GM04503 (cell line): ENCODE results near the gene NOC2L.
"Not testable (repeated sequence)": the region's sequence is repeated elsewhere in the genome, so short reads cannot be mapped to it uniquely, and the experiment has no call there.

Experiments used
- DNase-seq: peaks from one replicate; pipeline ENCODE4 v3.0.0-alpha.2; 2012; ENCODE audit warnings: low read depth

Gene NOC2L

DNA sequence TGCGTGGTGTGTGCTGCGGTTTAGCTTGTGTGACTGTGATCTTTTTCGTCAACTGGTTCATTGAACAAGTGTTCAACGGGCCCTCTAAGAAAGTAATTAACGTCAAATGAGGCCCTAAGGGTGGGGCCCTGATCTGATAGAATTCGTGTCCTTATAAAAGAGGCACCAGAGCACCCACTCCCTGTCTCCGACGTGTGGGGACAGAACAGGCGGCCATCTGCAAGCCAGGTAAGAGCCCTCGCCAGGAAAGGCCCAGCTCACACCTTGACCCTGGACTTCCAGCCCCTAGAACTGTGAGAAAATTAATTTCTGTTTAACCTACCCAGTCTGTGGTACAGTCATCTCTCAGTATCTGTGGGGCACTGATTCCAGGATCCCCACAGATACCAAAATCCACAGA is 55.8 kb downstream of the NOC2L start:
- no peak for DNase-seq

- DNase-seq = no peak
These were observed 56.3 kb downstream of the NOC2L start for GRCh38 chr1:902802-903201.

DNA sequence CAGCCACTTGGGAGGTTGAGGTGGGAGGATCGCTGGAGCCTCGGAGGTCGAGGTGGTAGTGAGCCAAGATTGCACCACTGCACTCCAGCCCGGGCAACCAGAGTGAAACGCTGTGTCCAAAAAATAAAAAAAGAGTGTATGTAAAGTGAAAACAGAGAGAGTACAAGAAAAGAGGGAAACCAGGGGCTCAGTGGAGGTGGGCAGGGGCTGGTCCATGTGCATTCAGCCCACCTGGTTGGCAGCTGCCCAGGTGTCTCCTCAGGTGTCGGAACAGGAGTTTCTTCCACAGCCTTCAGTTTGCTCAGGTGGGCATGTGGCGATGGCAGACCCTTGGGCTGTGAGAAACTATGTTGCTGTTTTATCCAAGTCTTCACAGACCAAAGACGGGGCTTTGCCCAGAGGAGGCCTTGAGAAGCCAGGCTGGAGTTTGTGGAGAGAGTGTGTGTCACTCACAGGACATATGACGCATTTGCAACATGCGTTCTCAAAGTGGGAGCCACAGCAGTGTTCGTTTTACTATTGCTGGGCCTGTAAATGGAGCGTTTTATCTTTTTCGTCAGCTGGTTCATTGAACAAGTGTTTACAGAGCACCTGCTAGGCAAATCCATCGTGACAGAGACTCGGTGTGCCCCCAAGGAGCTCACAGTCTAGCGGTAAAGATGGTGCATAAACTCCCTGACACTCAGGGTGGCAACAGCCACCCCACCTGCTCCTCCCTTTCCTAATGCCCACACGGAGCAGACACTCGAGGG is 57.8 kb downstream of the NOC2L start:
- no peak for DNase-seq

DNA sequence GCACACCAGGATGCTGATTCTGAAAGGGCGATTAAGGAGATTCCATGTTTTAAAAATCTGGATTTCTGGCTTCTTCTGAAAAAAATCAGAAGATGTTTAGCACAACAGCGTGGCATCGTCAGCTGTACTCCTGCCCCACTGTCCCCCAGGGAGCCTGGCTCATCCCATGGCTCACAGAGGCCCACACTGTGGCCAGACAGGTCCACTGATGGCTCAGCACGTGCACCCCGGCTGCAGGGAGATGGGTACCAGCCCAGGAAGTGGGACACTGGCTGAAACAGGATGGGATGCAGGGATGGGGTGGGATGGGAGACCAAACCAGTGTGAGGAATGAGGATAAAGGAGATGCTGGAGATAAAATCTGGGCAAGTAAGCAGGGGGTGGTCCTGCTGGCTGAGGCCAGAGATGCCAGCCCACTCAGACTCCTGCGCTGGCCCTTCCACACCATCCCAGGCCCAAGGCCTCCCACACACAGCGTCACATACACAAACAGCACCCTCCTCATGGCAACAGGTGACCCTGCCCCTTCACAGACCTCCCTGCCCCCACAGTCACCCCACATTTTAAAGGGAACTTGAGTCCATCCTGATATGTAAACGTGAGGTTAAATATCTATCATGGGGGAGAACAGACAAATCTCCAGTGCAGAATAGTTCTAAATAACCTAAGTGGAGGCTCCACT is 59.3 kb downstream of the NOC2L start:
- DNase-seq = no peak

DNA sequence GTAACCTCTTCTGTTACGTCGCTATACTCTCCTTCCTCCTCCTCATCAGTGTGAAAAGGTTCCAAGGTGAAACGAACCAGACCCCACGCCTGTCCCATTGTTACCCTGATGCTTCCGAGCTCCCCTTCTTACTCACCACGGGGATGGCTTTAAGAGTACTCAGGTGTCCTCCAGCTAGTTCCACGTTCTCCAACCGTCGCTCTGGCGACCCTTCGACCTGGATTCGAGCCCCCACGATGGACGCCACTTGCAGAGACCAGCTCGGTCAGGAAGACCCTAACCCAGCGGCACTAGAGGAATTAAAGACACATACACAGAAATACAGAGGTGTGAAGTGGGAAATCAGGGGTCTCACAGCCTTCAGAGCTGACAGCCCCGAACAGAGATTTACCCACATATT is 61.1 kb downstream of the NOC2L start:
- not testable (repeated sequence) for DNase-seq

DNA sequence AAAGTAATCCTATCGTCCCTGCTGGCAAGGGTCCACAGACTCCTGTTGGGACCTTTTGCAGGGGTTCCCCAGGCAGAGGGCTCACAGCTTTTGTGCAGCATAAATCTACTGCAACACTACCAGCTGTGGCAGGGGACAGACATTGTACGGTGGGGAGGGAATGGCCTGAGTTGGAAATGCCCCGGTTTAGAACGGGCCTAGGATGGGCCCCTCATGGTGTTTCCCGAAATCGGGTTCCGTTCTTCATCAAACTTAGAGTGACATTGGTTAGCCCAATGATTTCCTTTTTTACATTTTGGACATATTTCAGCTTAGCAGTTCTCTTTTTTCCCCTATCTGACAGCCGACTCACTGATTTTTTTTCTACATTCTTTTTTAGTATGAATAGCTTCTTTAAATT is 61.8 kb downstream of the NOC2L start:
- DNase-seq = no peak
